Hematopoietic multipotent progenitor cell treated with erythropoietin and hydrocortisone succinate and interleukin-3 and kit ligand, for 15 days (in vitro differentiated cells): ENCODE results near the gene TBC1D14.

Source experiments
- DNase-seq: peaks from one replicate; pipeline ENCODE4 v3.0.0-alpha.2; 2015; ENCODE audit warnings: low spot score

TBC1D14 gene

GRCh38 chr4:6929812-6930464, 20.3 kb downstream of the TBC1D14 start:
- DNase-seq, result no peak

DNA sequence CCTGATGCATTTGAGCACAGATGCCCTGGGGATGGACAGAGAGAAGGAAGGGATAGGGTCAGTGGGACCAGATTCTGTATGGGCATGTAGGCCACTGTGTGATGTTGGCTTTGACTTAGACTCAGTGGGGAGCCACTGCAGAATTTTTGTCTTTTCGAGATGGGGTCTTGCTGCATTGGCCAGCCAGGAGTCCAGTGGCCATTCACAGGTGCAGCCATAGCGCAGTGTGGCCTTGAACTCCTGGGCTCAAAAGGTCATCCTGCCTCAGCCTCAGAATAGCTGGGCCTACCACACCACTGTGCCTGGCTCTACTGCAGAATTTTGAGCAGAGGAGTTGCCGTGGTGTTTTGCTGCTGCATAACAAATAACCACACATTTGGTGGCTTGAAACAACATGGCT, 22.8 kb downstream of the TBC1D14 start:
- DNase-seq, result no peak

DNA sequence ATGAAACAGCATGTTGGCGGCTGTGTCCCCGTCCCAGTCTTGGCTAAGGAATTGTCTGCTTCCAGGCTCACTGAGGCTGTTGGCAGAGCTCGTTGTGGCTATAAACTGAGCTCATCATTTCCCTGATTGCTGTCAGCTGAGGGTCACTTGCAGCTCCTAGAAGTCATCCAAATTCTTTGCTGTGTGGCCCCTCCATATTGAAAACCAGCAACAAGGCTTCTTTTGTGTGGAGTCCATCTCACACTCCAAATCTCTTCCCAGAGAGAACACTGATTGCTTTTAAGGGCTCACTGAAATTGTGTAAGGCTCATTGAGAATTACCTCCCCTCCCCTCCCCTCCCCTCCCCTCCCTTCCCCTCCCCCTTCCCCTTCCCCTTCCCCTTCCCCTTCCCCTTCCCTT, 23.3 kb downstream of the TBC1D14 start:
- DNase-seq, result no peak

GRCh38 chr4:6933691-6934430, 24.2 kb downstream of the TBC1D14 start:
- DNase-seq, result no peak

- DNase-seq, result no peak
These were observed 26.3 kb downstream of the TBC1D14 start for GRCh38 chr4:6935965-6936364.

- no peak for DNase-seq
These were observed 27.6 kb downstream of the TBC1D14 start for GRCh38 chr4:6937201-6937600.

GRCh38 chr4:6937754-6938153, 28.1 kb downstream of the TBC1D14 start:
- DNase-seq, result no peak

DNA sequence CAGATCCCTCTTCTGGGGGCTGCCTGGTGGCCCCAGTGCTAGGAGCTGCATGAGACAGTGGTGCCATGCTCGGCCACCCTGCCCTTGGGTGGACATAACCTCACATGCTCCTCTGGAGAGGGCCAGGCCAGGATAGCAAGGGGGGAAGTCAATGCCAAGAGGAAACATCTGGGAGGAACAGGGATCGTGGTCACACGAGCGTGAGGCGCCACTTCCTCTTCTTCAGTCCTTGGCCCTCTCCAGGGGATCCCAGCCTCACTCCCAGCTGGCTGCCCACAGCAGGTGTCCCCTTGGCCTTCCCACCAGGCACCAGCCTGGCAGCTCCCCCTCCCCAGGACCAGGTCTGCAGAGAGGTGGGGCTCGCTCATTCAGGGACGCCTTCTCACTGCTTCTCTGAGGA, 28.6 kb downstream of the TBC1D14 start:
- no peak for DNase-seq

DNA sequence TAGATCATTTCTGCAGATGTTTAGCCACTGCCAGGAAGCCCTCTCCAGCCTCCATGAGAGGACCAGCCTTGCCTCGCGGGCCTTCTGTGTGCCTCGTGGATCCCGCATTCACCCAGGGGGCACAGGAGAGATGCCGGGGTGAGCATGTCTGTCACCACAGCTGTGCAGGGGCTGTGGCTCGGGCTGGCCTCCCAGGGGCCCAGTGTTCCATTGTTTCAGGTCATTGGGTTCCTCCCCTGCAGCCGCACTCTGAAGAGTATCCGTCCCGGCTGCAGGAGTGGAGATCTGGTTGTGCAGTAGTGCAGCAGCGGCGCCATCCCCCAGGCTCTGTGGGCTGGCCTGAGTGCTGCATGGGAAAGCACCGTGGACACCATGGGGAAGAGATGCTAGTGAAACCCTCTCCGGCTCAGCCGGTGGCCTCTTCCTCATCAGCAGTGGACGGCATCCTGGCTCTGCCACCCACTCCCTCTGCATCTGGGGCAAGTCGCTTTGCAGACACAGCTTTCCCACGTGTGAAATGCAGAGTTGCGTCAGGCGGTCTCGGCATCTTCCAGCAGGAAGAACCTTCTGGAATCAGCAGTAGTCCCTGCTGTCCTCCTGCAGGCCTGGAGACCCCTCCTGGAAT, 29.1 kb downstream of the TBC1D14 start:
- no peak for DNase-seq

GRCh38 chr4:6939761-6940743, 30.4 kb downstream of the TBC1D14 start:
- DNase-seq, result no peak

- no peak for DNase-seq
These were observed 31.1 kb downstream of the TBC1D14 start for GRCh38 chr4:6940744-6941137.

DNA sequence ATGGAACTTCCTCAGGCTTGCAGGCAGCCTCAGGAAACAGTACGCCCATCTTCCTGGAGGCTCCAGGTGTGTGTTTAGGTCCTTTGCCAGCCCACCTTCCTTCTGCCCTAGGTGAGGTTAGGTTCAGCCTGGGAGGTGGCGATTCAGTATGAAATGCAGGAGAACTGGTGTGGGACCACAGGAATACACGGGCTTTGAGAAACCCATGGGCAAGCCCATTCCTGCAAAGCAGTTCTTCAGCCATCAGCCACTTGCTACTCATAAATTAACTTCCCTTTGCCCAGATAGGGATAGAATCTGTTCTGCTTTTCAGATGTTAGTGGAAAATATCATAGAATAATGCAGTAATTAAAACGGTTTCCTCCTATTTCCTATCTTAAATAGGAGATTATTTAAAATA, 32.2 kb downstream of the TBC1D14 start:
- no peak for DNase-seq

- peak; percentile 23 for DNase-seq
These were observed 32.7 kb downstream of the TBC1D14 start for GRCh38 chr4:6942238-6942800.

- no peak for DNase-seq
These were observed 33.6 kb downstream of the TBC1D14 start for GRCh38 chr4:6943012-6943884.

GRCh38 chr4:6943885-6944225, 34.2 kb downstream of the TBC1D14 start:
- DNase-seq, result no peak

- DNase-seq, result no peak
These were observed 34.9 kb downstream of the TBC1D14 start for GRCh38 chr4:6944301-6945051.

- no peak for DNase-seq
These were observed 35.4 kb downstream of the TBC1D14 start for GRCh38 chr4:6945052-6945409.

DNA sequence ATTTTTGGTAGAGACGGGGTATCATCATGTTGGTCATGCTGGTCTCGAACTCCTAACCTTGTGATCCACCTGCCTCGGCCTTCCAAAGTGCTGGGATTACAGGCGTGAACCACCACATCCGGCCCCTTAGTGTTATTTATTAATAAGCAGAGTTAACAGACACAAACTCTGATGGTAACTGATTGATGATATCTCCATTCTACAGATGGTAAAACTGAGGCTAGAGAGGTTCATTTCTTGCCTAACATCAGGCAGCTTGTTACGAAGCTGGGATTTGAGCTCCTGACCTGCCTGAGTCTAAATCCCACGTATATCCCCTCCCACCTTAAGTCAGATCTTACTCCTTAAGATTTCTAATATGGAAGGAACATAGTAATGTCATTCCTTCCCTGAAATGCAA, 36.9 kb downstream of the TBC1D14 start:
- no peak for DNase-seq

DNA sequence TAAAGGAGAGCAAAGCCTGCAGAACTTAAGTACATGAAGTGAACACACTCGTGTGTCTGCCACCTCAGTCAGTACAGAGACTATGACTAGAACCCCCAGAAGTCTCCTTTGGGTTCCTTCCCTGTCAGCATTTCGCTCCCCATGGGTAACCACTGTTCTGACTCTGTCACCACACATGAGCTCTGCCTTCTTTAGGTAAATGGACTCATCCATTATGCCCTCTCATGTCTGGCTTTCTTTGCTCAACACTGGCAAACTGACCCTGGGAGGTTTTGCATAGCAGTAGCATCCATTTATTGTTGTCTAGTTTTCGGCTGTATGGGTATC, 38.5 kb downstream of the TBC1D14 start:
- no peak for DNase-seq

- peak; percentile 24 for DNase-seq
These were observed 42.3 kb downstream of the TBC1D14 start for GRCh38 chr4:6951880-6952381.
